Glomerular endothelial cell (primary cell): ENCODE measurements around the gene SUN2. TPM values are rescaled to one million over a fixed set of nuclear protein-coding genes. Genes with fewer than 3 reads are reported as not detected.
A peak's percentile ranks its signal among the peaks of the same experiment; 100 is the strongest.

Experiments used
- DNase-seq: peaks from one replicate; pipeline ENCODE4 v3.0.0-alpha.2; 2011; ENCODE audit warnings: low read depth, low spot score; ENCODE audit errors: extremely low read depth
- total RNA-seq: library from RNA; depleted of rRNA; stranded (reverse); fragments of >200 nt; gene quantifications from 2 replicates; pipeline ENCODE4 v1.2.3, GENCODE V29; 2015

Gene SUN2
- total RNA-seq, 1 donor from 2014 or later, result 153 TPM

GRCh38 chr22:38699784-38700183, 56.0 kb downstream of the SUN2 start:
- DNase-seq, result no peak

GRCh38 chr22:38699143-38699542, 56.7 kb downstream of the SUN2 start:
- no peak for DNase-seq

- DNase-seq, result no peak
Observed at GRCh38 chr22:38698407-38699094, 57.2 kb downstream of the SUN2 start.

- DNase-seq, result no peak
Observed at GRCh38 chr22:38697425-38698089, 58.2 kb downstream of the SUN2 start.

- DNase-seq, result peak; percentile 69
Observed at GRCh38 chr22:38696606-38697424, 59.0 kb downstream of the SUN2 start.

GRCh38 chr22:38694940-38695339, 60.9 kb downstream of the SUN2 start:
- no peak for DNase-seq

- DNase-seq, result no peak
Observed at GRCh38 chr22:38694049-38694448, 61.7 kb downstream of the SUN2 start.

- no peak for DNase-seq
Observed at GRCh38 chr22:38689651-38690050, 66.1 kb downstream of the SUN2 start.

GRCh38 chr22:38685761-38686160, 70.0 kb downstream of the SUN2 start:
- DNase-seq, result no peak

GRCh38 chr22:38684895-38685294, 70.9 kb downstream of the SUN2 start:
- no peak for DNase-seq

Other genes with a start within 250 kb of the SUN2 start
- gene DDX17, start 249.7 kb downstream of the SUN2 start, total RNA-seq, result 214 and 364 TPM in 2 replicates
- 1.3 TPM in 1 of 2 replicates, not detected in the other for gene DMC1, start 185.8 kb downstream of the SUN2 start, total RNA-seq
- gene FAM227A, start 99.6 kb downstream of the SUN2 start, total RNA-seq, result 1.9 and 3.3 TPM in 2 replicates
- 23.7 and 28.0 TPM in 2 replicates for gene CBY1, start 99.4 kb downstream of the SUN2 start, total RNA-seq
- gene TOMM22, start 74.0 kb downstream of the SUN2 start, total RNA-seq, result 38.9 and 57.0 TPM in 2 replicates
- 64.8 and 78.3 TPM in 2 replicates for gene JOSD1, start 55.1 kb downstream of the SUN2 start, total RNA-seq
- 27.0 and 45.6 TPM in 2 replicates for gene GTPBP1, start 50.1 kb downstream of the SUN2 start, total RNA-seq
- 14.6 and 20.2 TPM in 2 replicates for gene DNAL4, start 38.1 kb upstream of the SUN2 start, total RNA-seq
- gene NPTXR, start 88.0 kb upstream of the SUN2 start, total RNA-seq, result 1.1 and 3.7 TPM in 2 replicates
- gene CBX6, start 116.2 kb upstream of the SUN2 start, total RNA-seq, result 49.6 and 50.9 TPM in 2 replicates
- gene APOBEC3A, start 201.6 kb upstream of the SUN2 start, total RNA-seq, result not detected in 2 replicates
- gene APOBEC3B, start 226.3 kb upstream of the SUN2 start, total RNA-seq, result 0.87 and 4.7 TPM in 2 replicates